Esophagus muscularis mucosa (tissue), 4 donors: ENCODE measurements around the gene ALDH8A1. TPM values are rescaled to one million over a fixed set of nuclear protein-coding genes. Genes with fewer than 3 reads are reported as not detected.
"Not testable (repeated sequence)": the region's sequence is repeated elsewhere in the genome, so short reads cannot be mapped to it uniquely, and the experiment has no call there.

Source experiments
- DNase-seq: peaks from one replicate; pipeline ENCODE4 v3.0.0-alpha.2; 2017; ENCODE audit errors: extremely low spot score
- H3K27ac ChIP-seq, 4 donors: fragments of 200-600 bp; sonication (generic); replicated peaks in 1 of 4; 1 replicate in 3 of 4; 2 replicates in 1 of 4; pipeline ENCODE4 v1.5.1; 2016 to 2019; ENCODE audit warnings: mild to moderate bottlenecking in 1 of 4
- H3K27me3 ChIP-seq, 4 donors: fragments of 200-600 bp; sonication (generic); one replicate each; pipeline versions ENCODE4 v1.5.1 to v1.6.0; 2016 to 2019
- H3K36me3 ChIP-seq, 4 donors: fragments of 200-600 bp; sonication (generic); one replicate each; pipeline ENCODE4 v1.5.1; 2016 to 2019
- H3K4me1 ChIP-seq, 4 donors: fragments of 200-600 bp; sonication (generic); one replicate each; pipeline ENCODE4 v1.5.1; 2016 to 2019
- H3K4me3 ChIP-seq, 4 donors: fragments of 200-600 bp; sonication (generic); 1 replicate in 2 of 4; 2 replicates in 2 of 4; pipeline ENCODE4 v1.5.1; 2016 to 2019; ENCODE audit warnings: mild to moderate bottlenecking in 4 of 4, moderate library complexity in 1 of 4
- H3K9me3 ChIP-seq, 4 donors: fragments of 200-600 bp; sonication (generic); 1 replicate in 3 of 4; 2 replicates in 1 of 4; pipeline ENCODE4 v1.5.1; 2016 to 2019
- CTCF ChIP-seq, 3 experiments: fragments of 200-600 bp in 2 of 3; fragments of 450-650 bp in 1 of 3; sonication (generic) in 2 of 3; IDR thresholded peaks; one replicate each; pipeline ENCODE4 v1.5.1; 2017 to 2019; ENCODE audit warnings: antibody characterized with exemption in 3 of 3, mild to moderate bottlenecking in 2 of 3, moderate library complexity in 1 of 3
- EP300 ChIP-seq: sonication (generic); formaldehyde crosslinking; IDR thresholded peaks from one replicate; pipeline ENCODE4 v1.6.1; 2017; ENCODE audit warnings: antibody characterized with exemption
- POLR2A ChIP-seq: fragments of 450-650 bp; IDR thresholded peaks from one replicate; pipeline ENCODE4 v1.6.1; 2017; ENCODE audit warnings: antibody characterized with exemption, moderate library complexity, mild to moderate bottlenecking, low read depth
- POLR2AphosphoS5 ChIP-seq, 2 donors: sonication (generic); formaldehyde crosslinking; IDR thresholded peaks; one replicate each; pipeline ENCODE4 v1.6.1; 2017; ENCODE audit warnings: antibody characterized with exemption in 2 of 2
- WGBS: methylation state at CpG from one replicate; pipeline ENCODE4 v1.1.5; 2018; 5-methylcytosine and 5-hydroxymethylcytosine counted together
- intact Hi-C: fragments of 100-400 bp; cut with DNase I; formaldehyde crosslinking; loops from one replicate; pipeline ENCODE4 v1.15.1; 2023
- total RNA-seq, 4 donors: library from RNA; depleted of rRNA; stranded (reverse); fragments of >200 nt; gene quantifications; one replicate each; pipeline versions ENCODE4 v1.1.0 to v1.2.1, GENCODE V29; 2016

ALDH8A1 gene
- total RNA-seq, 4 donors from 2014 or later = 1.2 to 5.0 (median 2.0) TPM

- Histone ChIP-seq H3K4me1 (peaks cover 7 to 36% (median 32%) of the 10 kb centered on the region in 4 donors), H3K27me3 (no peaks in the 10 kb centered on the region), H3K4me3 (no peak overlapping the region), H3K9me3 (no peaks in the 10 kb centered on the region), H3K36me3 (no peaks in the 10 kb centered on the region), H3K27ac (peak overlapping the region in 3 of 4 donors; percentile 76 to 84 (median 79))
- DNase-seq = no peak
- TF ChIP-seq POLR2A (no peak), POLR2AphosphoS5 (IDR thresholded peaks at IDR 0.05) (peak in 1 of 2 donors; percentile 45), CTCF (IDR thresholded peaks at IDR 0.05) (no peak)
- intact Hi-C loops = no loop called here
- 37% methylated on average over 1 of the region's 1 CpG for WGBS
These were observed 39.3 kb downstream of the ALDH8A1 start for GRCh38 chr6:134910593-134910935.

- Histone ChIP-seq H3K36me3 (no peaks in the 10 kb centered on the region), H3K4me3 (no peak overlapping the region), H3K9me3 (no peaks in the 10 kb centered on the region), H3K27me3 (no peaks in the 10 kb centered on the region), H3K4me1 (peaks cover 7 to 36% (median 32%) of the 10 kb centered on the region in 4 donors), H3K27ac (peak overlapping the region; percentile 59 to 84 (median 78))
- intact Hi-C loops = no loop called here
- no peak for DNase-seq
- TF ChIP-seq EP300 (no peak), POLR2AphosphoS5 (IDR thresholded peaks at IDR 0.05) (no peak), CTCF (IDR thresholded peaks at IDR 0.05) (no peak), POLR2A (no peak)
- WGBS = 50% methylated on average over 11 of the region's 11 CpGs
These were observed 40.0 kb downstream of the ALDH8A1 start for GRCh38 chr6:134909701-134910592.

GRCh38 chr6:134908906-134909516 lies 40.9 kb downstream of the ALDH8A1 start:
- WGBS = 34% methylated on average over 8 of the region's 12 CpGs
- peak; percentile 67 to 86 for TF ChIP-seq POLR2AphosphoS5 (IDR thresholded peaks at IDR 0.05)
- no peak for TF ChIP-seq CTCF (IDR thresholded peaks at IDR 0.05)
- no peak for TF ChIP-seq POLR2A
- TF ChIP-seq EP300 = peak; percentile 71
- DNase-seq = peak; percentile 95
- intact Hi-C loops = no loop called here
- Histone ChIP-seq H3K9me3 (no peaks in the 10 kb centered on the region), H3K36me3 (no peaks in the 10 kb centered on the region), H3K27ac (peak overlapping the region; percentile 59 to 84 (median 78)), H3K27me3 (no peaks in the 10 kb centered on the region), H3K4me1 (peaks cover 7 to 36% (median 32%) of the 10 kb centered on the region in 4 donors), H3K4me3 (peak overlapping the region; percentile 23 to 36 (median 26))

- 100% methylated on average over 3 of the region's 42 CpGs for WGBS
- intact Hi-C loops, H3K36me3 ChIP-seq, H3K4me3 ChIP-seq, H3K9me3 ChIP-seq, H3K27ac ChIP-seq, DNase-seq, H3K27me3 ChIP-seq: not testable (repeated sequence)
- H3K4me1 ChIP-seq = peaks cover 9 to 25% (median 16%) of the 10 kb centered on the region in 4 donors
These were observed 45.2 kb downstream of the ALDH8A1 start for GRCh38 chr6:134904731-134905130.

GRCh38 chr6:134903448-134903847 lies 46.5 kb downstream of the ALDH8A1 start:
- no peak for DNase-seq
- peak overlapping the region in 2 of 4 donors; percentile 8 to 57 for H3K27ac ChIP-seq
- WGBS = 84% methylated on average over 9 of the region's 9 CpGs

More at GRCh38 chr6:134903448-134903847, 46.5 kb downstream of the ALDH8A1 start:
- intact Hi-C loops = no loop called here
- Histone ChIP-seq H3K4me1 (peaks cover 3 to 12% (median 5%) of the 10 kb centered on the region in 4 donors), H3K27me3 (no peaks in the 10 kb centered on the region), H3K36me3 (no peaks in the 10 kb centered on the region), H3K9me3 (no peaks in the 10 kb centered on the region), H3K4me3 (no peak overlapping the region)
- peak in 1 of 2 donors; percentile 32 for TF ChIP-seq POLR2AphosphoS5 (IDR thresholded peaks at IDR 0.05)
- TF ChIP-seq CTCF (IDR thresholded peaks at IDR 0.05) = no peak
